ENCODE measurements around the gene MUC21. TPM values are rescaled to one million over a fixed set of nuclear protein-coding genes. Genes with fewer than 3 reads are reported as not detected.

MUC21 gene
- total RNA-seq, 4 donors from 2014 or later: not detected

DNA sequence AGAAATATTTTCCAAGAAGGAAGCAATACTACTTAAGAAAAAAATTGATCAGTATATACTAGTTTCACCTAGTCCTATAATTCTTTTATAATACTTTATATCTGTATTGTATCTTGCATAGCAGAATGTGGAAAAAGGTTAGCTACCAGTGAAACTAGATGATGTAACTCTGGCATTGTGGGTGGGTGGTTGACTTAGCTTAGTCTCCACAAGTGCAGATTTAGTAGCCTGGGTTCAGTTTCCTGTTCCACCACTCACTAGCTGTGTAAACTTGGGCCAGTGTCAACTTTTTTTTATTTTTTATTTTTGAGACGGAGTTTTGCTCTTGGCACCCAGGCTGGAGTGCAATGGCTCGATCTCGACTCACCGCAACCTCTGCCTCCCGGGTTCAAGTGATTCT, 2.0 kb downstream of the MUC21 start:
- ATAC-seq (no peak), DNase-seq (no peak)
- no peaks in the 10 kb centered on the region for H3K9me3 ChIP-seq
- no peaks in the 10 kb centered on the region for H3K27me3 ChIP-seq
- H3K4me3 ChIP-seq: no peak overlapping the region
- H3K27ac ChIP-seq: no peak overlapping the region
- TF ChIP-seq POLR2A (IDR thresholded peaks at IDR 0.05): no peak
- intact Hi-C loops (cut with DNase I; ENCODE audit: low total_unique reads) (no loop called here), in situ Hi-C loops (cut with MboI; ENCODE audit: low sequenced_read_pairs in 4 of 4) (no loop called here)
- peaks cover 5 to 9% of the 10 kb centered on the region in 2 donors for H3K4me1 ChIP-seq
- H3K36me3 ChIP-seq: no peaks in the 10 kb centered on the region

DNA sequence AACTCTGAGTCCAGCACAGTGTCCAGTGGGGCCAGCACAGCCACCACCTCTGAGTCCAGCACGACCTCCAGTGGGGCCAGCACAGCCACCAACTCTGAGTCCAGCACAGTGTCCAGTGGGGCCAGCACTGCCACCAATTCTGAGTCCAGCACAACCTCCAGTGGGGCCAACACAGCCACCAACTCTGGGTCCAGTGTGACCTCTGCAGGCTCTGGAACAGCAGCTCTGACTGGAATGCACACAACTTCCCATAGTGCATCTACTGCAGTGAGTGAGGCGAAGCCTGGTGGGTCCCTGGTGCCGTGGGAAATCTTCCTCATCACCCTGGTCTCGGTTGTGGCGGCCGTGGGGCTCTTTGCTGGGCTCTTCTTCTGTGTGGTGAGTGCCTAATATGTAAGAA, 3.8 kb downstream of the MUC21 start:
- intact Hi-C loops (cut with DNase I; ENCODE audit: low total_unique reads) (no loop called here), in situ Hi-C loops (cut with MboI; ENCODE audit: low sequenced_read_pairs in 4 of 4) (no loop called here)
- no peak for ATAC-seq
- H3K27ac ChIP-seq: no peak overlapping the region
- TF ChIP-seq, protein P1, sequence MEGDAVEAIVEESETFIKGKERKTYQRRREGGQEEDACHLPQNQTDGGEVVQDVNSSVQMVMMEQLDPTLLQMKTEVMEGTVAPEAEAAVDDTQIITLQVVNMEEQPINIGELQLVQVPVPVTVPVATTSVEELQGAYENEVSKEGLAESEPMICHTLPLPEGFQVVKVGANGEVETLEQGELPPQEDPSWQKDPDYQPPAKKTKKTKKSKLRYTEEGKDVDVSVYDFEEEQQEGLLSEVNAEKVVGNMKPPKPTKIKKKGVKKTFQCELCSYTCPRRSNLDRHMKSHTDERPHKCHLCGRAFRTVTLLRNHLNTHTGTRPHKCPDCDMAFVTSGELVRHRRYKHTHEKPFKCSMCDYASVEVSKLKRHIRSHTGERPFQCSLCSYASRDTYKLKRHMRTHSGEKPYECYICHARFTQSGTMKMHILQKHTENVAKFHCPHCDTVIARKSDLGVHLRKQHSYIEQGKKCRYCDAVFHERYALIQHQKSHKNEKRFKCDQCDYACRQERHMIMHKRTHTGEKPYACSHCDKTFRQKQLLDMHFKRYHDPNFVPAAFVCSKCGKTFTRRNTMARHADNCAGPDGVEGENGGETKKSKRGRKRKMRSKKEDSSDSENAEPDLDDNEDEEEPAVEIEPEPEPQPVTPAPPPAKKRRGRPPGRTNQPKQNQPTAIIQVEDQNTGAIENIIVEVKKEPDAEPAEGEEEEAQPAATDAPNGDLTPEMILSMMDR (IDR thresholded peaks at IDR 0.05 in 4 of 5, conservative IDR thresholded peaks at IDR 0.05 in 1 of 5): no peak
- TF ChIP-seq POLR2A (IDR thresholded peaks at IDR 0.05): no peak
- peaks cover 3 to 7% of the 10 kb centered on the region in 2 donors for H3K4me1 ChIP-seq
- no peak overlapping the region for H3K4me3 ChIP-seq
- DNase-seq: no peak
- H3K27me3 ChIP-seq: no peaks in the 10 kb centered on the region
- H3K9me3 ChIP-seq: no peaks in the 10 kb centered on the region
- H3K36me3 ChIP-seq: no peaks in the 10 kb centered on the region

DNA sequence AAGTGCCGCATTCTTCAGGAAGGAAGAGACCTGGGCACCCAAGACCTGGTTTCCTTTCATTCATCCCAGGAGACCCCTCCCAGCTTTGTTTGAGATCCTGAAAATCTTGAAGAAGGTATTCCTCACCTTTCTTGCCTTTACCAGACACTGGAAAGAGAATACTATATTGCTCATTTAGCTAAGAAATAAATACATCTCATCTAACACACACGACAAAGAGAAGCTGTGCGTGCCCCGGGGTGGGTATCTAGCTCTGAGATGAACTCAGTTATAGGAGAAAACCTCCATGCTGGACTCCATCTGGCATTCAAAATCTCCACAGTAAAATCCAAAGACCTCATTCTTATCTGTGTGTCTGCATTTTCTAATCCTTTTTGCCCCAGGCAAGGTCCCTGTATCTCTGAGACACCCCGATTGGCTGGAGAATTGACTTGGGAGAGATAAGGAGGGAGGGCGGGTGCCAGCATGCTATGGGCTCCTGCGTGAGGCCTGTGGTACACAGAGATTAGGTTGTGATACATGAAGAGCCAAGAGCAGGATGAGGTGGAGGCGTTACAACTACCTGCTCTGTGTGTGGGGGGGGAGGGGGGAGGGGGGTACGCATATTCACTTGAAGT, 4.8 kb downstream of the MUC21 start:
- no peak for DNase-seq
- H3K27me3 ChIP-seq: no peaks in the 10 kb centered on the region
- no peaks in the 10 kb centered on the region for H3K36me3 ChIP-seq
- in situ Hi-C loops (cut with MboI; ENCODE audit: low sequenced_read_pairs in 4 of 4) (no loop called here), intact Hi-C loops (cut with DNase I; ENCODE audit: low total_unique reads) (no loop called here)
- H3K9me3 ChIP-seq: no peaks in the 10 kb centered on the region
- H3K27ac ChIP-seq: no peak overlapping the region
- TF ChIP-seq POLR2A (IDR thresholded peaks at IDR 0.05): no peak
- TF ChIP-seq, protein P1 (IDR thresholded peaks at IDR 0.05 in 4 of 5, conservative IDR thresholded peaks at IDR 0.05 in 1 of 5): no peak
- ATAC-seq: no peak
- no peak overlapping the region for H3K4me3 ChIP-seq
- H3K4me1 ChIP-seq: peaks cover 0 to 3% of the 10 kb centered on the region in 2 donors

DNA sequence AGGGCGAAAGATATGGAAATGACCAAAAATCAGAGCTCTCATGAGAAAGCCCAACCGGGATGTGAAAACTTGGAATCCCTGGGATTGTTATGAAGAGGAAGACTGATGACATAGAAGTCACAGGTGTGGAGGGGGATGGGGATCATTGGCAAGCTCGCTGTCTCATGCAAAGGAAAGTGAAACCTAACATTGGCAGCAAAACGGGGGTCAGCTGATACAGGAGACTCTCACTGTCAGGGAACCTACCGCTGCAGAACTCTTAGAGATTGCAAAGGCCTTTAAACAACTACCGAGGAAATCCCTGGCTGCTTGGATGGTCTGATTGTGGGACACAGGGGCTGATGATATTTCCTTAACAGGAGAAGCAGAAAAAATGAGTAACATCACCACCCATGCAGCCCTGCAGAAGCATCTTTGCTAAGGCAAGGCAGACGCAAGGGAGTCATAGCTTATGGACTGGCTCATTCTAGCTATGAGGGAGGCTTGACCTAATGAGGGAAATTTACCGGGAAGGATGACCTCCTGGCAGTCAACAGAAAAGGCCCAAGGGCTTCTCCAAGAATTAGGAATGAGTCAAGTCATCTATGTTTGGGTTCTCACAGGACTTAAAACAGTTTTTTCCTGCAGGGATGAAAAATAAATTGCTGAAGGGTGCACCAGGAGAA, 7.0 kb downstream of the MUC21 start:
- intact Hi-C loops (cut with DNase I; ENCODE audit: low total_unique reads) (no loop called here), in situ Hi-C loops (cut with MboI; ENCODE audit: low sequenced_read_pairs in 4 of 4) (no loop called here)
- Histone ChIP-seq H3K9me3 (no peaks in the 10 kb centered on the region), H3K36me3 (no peaks in the 10 kb centered on the region), H3K27me3 (no peaks in the 10 kb centered on the region), H3K27ac (no peak overlapping the region), H3K4me3 (no peak overlapping the region), H3K4me1 (peaks cover 0 to 3% of the 10 kb centered on the region in 2 donors)
- ATAC-seq (peak in 1 of 2 donors; percentile 49), DNase-seq (peak in 1 of 2 donors; percentile 27)
- TF ChIP-seq, protein P1 (IDR thresholded peaks at IDR 0.05 in 4 of 5, conservative IDR thresholded peaks at IDR 0.05 in 1 of 5): no peak
- no peak for TF ChIP-seq POLR2A (IDR thresholded peaks at IDR 0.05)

DNA sequence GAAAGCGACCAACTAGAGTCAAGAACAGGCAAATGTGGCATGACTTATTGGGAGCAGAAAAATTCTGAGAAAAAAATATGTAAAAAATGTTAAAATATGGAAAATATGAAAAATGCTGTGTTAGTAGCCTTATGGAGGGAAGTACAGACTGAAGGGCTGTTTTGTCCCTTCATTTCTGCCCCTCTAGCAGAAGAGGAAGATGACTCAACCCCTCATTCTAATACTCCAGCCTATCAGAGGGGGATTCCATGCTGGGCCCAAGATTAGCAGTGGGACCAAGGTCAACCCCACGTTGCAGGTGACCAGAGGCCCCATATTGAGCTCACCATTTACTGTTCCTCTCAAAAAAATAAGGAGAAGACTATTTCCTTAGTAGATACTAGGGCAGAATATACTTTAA, 8.4 kb downstream of the MUC21 start:
- Histone ChIP-seq H3K27ac (no peak overlapping the region), H3K4me1 (peaks cover 0 to 3% of the 10 kb centered on the region in 2 donors), H3K4me3 (no peak overlapping the region), H3K27me3 (no peaks in the 10 kb centered on the region), H3K36me3 (no peaks in the 10 kb centered on the region), H3K9me3 (no peaks in the 10 kb centered on the region)
- DNase-seq (no peak), ATAC-seq (no peak)
- in situ Hi-C loops (cut with MboI; ENCODE audit: low sequenced_read_pairs in 4 of 4) (no loop called here), intact Hi-C loops (cut with DNase I; ENCODE audit: low total_unique reads) (no loop called here)
- TF ChIP-seq, protein P1 (IDR thresholded peaks at IDR 0.05 in 4 of 5, conservative IDR thresholded peaks at IDR 0.05 in 1 of 5): no peak
- TF ChIP-seq POLR2A (IDR thresholded peaks at IDR 0.05): no peak

Measured in gastrocnemius medialis (tissue), 4 donors.